NOMO-1 treated with dmso at 0.1 percent for 144 hours (cell line): ENCODE results near the gene SLC35A5.

ENCODE experiments used
- DNase-seq: peaks from one replicate; lab custom pipeline; 2025; ENCODE audit not compliant: unreplicated experiment; lab: John Stamatoyannopoulos, UW

The SLC35A5 gene

GRCh38 chr3:112569265-112569664 is 7.4 kb downstream of the SLC35A5 start:
- no peak for DNase-seq

GRCh38 chr3:112572701-112573100 is 10.9 kb downstream of the SLC35A5 start:
- no peak for DNase-seq

GRCh38 chr3:112579232-112579631 is 17.4 kb downstream of the SLC35A5 start:
- DNase-seq, result peak; percentile 69

GRCh38 chr3:112579697-112580096 is 17.9 kb downstream of the SLC35A5 start:
- DNase-seq, result no peak

GRCh38 chr3:112582244-112582874 is 20.5 kb downstream of the SLC35A5 start:
- peak; percentile 28 for DNase-seq

GRCh38 chr3:112583105-112583504 is 21.3 kb downstream of the SLC35A5 start:
- no peak for DNase-seq

GRCh38 chr3:112585782-112586181 is 23.9 kb downstream of the SLC35A5 start:
- no peak for DNase-seq

GRCh38 chr3:112587336-112587735 is 25.5 kb downstream of the SLC35A5 start:
- no peak for DNase-seq

GRCh38 chr3:112593258-112593657 is 31.4 kb downstream of the SLC35A5 start:
- DNase-seq, result no peak

GRCh38 chr3:112594856-112595255 is 33.0 kb downstream of the SLC35A5 start:
- DNase-seq, result no peak

- no peak for DNase-seq
Observed at GRCh38 chr3:112597945-112598344, 36.1 kb downstream of the SLC35A5 start.

- DNase-seq, result no peak
Observed at GRCh38 chr3:112598731-112599130, 36.9 kb downstream of the SLC35A5 start.

GRCh38 chr3:112602217-112602838 is 40.5 kb downstream of the SLC35A5 start:
- no peak for DNase-seq

GRCh38 chr3:112604536-112604935 is 42.7 kb downstream of the SLC35A5 start:
- DNase-seq, result no peak

GRCh38 chr3:112605285-112605684 is 43.4 kb downstream of the SLC35A5 start:
- DNase-seq, result no peak

- DNase-seq, result no peak
Observed at GRCh38 chr3:112606098-112606497, 44.3 kb downstream of the SLC35A5 start.

GRCh38 chr3:112607863-112608262 is 46.0 kb downstream of the SLC35A5 start:
- DNase-seq, result no peak

GRCh38 chr3:112610121-112610520 is 48.3 kb downstream of the SLC35A5 start:
- DNase-seq, result no peak

- no peak for DNase-seq
Observed at GRCh38 chr3:112611752-112612515, 50.1 kb downstream of the SLC35A5 start.

- DNase-seq, result no peak
Observed at GRCh38 chr3:112615989-112616731, 54.3 kb downstream of the SLC35A5 start.

- DNase-seq, result no peak
Observed at GRCh38 chr3:112617285-112617684, 55.4 kb downstream of the SLC35A5 start.
